Stromal cell of bone marrow (primary cell): ENCODE results near the gene POT1.
A peak's percentile ranks its signal among the peaks of the same experiment; 100 is the strongest.

Experiments used
- DNase-seq: peaks from one replicate; pipeline ENCODE4 v3.0.0-alpha.2; 2012; ENCODE audit warnings: low read depth

POT1 gene

DNA sequence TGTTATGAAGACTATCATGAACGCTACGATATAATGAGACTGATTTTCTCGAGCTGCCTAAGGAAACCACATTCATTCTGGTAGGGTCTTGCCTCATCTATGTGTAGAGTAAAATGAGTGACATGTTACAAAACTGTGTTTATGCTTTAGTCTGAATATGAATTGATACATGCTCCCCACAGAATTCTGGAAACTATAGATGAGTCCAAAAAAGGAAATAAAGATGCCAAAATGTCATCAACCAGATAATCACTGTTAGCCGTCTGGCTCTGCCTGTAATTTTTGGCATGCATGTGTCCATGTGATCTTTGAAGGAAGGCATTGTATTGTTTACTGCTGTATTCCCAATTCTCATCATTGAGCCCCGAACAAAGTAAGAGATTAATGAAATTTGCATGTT is 121.4 kb downstream of the POT1 start:
- DNase-seq = no peak

DNA sequence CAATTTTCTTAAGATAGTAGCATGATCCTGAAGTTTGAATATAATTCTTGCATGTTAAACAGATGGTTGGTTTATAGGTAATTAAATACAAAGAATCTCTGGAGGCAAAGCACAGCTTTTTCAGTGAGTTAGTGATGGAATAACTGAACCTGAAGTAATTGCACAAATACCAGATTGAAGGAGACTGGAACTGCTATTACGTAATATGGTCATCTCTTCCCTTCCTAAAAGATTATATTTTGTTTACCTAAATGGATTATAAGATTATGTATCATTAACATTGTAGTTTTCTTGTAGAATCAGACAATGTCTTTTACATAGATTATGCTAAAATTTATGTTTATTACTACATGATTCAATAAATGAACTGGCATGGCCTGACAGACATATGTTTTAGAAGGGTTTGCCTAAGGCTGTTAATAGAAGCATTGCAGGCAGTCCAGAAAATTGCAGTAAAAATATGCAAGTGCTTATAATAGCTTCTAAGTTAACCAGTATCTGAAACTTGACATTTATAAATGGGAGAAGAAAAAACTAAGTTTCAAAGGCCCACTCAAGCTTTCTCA is 128.2 kb downstream of the POT1 start:
- DNase-seq = no peak

DNA sequence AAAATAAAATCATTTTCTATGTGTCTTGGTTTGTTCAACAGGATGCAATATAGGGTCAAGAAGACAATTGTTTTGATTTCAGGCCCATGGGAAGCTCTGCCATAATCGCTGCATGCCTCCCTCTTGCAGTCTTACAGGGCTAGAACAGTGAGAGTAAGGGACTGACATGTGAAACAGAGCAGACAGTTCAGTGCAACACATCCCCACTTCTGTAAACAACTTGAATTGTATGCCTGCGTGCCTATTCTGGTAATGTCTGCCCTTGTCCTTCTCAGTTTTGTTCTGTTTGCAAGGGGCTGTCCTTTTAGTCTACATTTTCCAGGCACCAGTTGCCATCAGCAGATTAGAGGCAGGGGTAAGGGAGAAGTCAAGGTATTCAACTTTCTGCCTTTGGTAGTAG is 129.2 kb downstream of the POT1 start:
- DNase-seq = no peak

DNA sequence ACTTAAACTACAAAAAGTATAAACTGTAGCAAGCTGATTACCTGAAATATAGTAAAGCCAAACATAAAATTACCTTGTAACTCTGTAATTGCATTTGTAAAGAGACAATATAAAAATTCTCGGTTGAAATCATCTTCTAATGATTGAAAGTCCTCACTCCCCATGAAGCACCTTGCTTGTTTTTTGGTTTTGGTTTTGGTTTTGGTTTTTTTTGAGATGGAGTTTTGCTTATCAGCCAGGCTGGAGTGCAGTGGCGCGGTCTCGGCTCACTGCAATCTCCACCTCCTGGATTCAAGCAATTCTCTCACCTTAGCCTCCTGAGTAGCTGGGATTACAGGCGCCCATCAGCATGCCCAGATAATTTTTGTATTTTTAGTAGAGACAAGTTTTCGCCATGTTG is 130.2 kb downstream of the POT1 start:
- DNase-seq = no peak

DNA sequence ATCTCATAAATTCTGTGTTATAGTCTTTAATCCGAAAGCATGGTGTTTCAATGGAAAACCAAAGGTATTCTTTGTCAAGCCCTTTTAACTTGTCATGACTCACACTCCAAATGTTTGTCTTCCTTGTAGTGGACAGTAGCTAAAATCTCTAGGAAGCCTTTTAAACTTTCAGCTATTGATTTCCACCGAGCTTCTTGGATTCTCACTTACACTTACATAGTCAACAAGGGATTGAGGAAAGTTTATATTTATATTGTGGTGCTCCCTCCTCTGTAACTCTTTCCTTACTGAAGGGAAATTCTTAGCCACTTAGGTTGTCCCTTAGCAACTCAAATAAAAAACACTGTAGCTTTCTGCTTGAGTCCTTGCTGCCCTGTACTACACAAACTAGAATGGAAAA is 132.9 kb downstream of the POT1 start:
- no peak for DNase-seq

DNA sequence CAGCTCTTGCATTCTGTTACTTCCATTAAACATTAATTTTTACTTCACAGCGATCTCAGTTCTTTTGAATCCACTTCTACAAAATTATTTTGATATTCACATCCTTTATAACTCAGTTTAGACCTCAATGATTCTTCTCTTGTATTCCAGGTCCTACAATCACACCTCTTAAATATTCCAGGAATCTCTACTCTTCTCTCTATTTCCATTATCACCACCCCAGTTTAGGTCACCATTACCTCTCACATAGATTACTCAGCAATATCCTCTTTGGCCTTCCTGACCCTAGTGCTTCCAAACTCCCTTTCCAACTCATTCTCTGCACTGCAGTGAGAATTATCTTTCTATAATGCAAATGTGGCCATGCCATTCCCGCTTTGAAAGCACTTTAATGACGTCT is 136.9 kb downstream of the POT1 start:
- DNase-seq = no peak

DNA sequence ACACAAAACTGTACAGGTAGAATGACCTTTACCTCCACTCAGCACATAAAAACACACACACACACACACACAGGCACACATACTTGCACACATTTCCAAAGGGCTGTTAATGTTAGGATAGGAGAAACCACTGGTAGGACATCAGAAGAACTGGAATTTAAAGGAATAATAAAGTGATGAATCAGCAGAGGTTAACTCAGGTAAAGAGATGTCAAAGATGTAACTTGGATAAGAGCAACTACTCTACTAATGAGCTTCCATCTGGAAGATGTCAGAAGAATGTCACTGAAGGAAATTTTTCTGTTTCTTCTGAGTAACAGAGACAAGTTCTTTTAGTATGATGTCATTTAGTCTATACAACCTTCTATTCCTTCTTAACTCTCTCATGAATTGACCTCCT is 137.6 kb downstream of the POT1 start:
- DNase-seq = no peak

DNA sequence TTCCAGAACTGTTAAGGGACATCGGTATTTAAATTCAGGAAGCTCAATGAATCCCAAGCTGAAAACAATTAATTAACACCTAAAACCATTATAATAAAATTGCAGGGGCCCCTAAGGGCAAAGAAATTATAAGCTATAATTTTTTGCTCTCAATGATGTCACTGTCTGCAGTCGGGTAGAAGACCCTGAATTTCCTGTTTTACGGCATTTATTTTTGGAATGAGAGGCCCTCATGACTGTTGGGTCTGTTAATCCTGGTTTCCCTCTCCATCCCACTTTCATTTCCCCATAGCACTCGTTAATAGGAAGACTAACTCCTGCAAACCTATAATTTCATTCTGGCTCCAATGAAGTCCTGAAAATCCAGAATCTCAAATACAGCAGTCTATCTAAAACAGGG is 138.2 kb downstream of the POT1 start:
- DNase-seq = no peak

DNA sequence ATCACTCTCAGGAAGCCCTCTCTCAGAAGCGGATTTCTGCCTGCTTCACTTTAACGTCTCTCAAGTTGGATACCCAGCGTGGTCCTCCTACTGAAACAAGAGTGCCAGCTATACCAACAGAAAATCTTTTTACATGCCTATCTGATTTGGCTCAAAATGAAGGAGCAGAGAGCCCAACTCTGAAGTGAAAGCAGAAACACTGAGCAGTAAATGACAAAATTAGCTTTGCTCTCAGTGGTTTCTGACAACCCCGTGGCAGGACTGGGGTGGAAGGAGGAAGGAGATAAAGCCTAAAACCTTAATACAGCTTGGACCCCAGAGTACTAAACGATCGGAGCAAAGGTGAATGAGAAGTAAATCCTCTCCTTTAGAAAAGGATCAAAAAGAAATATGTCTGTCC is 139.0 kb downstream of the POT1 start:
- DNase-seq = no peak

DNA sequence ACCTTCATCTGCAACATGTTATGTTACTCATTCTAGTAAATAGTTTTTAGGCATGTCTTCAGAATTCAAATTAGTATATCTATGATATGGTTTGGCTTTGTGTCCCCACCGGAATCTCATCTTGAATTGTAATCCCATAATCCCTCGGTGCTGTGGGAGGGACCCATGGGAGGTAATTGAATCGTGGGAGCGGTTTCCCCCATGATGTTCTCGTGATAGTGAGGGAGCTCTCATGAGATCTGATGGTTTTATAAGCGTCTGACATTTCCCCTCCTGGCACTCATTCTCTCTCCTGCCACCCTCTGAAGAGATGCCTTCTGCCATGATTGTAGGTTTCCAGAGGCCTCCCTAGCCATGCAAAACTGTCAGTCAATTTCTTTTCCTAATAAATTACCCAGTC is 143.6 kb downstream of the POT1 start:
- DNase-seq = no peak

DNA sequence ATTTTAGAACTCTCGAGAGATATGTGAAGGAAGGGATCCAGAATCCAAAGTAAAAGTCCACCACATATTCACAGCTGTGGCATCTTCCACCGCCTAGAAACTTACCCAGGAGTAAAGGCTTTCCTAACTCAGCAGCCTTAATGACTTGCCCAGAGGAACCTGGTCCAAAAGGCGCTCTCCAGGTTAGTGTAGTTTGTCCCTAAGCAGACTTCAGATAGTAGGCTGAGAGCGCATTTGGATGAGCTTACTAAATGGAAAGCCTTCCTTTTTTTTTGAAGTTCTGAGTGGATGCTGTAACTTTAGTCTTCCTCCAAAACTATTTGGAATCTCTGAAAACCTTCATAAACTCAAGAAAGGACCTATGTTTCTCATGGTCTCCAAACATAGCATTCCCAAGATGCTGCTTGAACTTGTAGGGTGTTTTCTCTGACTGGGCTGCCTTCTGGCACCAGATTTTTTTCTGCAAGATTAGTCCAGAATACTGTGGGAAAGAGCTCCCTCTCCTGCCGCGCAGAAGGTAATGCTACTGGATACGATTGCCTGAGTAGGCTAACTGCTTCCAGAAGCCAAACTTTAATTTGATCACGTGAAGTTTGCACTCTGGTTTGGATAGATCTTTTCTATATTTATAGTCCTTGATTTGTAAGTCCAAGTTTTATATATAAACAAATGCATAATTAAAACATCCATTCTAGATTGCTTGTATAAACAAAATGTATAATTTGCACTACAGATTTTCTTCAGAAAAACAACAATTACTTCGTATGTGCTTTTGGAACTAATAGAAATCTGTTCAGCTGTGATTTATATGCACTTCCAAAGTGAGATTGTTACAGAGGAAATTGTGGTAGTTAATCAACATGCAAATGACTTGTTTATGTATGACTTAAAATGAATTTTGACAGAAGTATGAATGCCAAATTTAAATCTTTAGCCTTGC is 144.5 kb downstream of the POT1 start:
- DNase-seq = peak; percentile 34

DNA sequence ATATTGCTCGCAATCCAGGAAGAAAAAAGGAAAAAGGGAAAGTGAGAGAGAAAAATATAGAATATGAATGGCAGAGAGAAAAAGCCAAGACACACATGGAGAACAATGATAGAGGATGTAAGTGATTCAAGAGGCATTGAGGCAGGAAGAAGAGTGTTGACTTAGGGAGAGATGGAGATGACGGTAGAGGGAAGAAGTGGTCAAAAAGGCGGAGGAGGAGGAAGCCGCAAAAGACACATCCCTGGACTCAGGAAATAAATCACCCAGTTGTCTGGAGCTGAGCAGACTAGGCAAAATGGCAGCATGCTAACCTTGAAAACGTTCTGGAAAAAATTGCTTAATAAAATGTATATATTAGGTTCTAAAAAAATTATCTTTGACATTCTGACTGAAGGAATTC is 146.4 kb downstream of the POT1 start:
- DNase-seq = no peak

DNA sequence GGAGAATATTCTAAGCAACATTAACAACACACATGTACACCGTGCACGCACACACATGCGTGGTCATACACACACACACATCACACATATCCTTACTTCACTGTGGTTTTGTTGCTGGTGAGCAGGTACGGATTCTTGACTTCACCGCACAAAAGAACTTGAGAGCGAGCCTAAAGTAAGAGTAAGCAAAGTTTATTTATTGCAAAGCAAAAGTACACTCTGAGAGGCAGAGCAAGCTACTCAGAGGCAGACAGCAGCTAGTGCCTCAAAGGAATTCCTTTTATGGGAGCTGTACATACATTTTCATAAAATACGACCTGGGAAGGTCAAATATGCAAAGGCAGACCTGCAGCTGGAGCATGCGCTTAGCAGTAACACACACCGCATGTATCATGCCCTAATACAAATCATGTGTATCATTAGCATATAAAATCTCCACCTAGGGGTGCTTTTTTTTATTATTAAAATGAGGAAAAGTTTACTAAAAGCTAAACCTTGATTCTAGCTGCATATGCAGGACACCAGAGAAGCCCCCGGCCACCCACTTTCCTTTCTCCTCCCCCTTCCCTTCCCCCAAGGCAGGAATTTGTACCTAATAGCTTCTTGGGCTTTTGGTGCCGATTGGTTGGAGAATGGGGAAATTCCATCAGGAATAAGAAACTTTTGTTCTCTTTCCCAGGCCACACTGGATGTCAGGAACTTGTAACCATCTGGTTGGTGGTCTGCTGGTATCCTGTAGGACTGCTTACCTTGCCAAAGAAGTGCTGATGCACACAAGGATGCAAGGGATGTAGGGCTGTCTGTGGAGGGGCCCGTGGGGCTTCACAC is 147.5 kb downstream of the POT1 start:
- no peak for DNase-seq

DNA sequence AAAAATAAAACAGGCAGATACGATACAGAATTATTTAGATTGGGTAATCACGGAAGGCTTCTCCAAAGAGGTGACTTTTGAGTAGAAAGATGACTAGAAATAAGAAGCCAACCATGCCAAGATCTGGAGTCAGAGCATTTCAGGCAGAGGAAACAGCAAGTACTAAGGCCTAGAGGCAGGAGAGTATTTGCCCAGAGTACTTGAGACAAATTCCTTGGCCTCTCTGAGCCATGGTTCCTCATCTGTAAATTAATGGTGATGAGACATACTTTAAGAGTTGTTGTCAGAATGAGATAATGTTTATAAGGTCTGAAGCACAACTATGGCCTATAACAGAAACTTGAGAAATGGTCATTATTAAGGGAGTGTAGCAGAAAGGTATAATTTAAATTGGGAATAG is 148.2 kb downstream of the POT1 start:
- DNase-seq = no peak

DNA sequence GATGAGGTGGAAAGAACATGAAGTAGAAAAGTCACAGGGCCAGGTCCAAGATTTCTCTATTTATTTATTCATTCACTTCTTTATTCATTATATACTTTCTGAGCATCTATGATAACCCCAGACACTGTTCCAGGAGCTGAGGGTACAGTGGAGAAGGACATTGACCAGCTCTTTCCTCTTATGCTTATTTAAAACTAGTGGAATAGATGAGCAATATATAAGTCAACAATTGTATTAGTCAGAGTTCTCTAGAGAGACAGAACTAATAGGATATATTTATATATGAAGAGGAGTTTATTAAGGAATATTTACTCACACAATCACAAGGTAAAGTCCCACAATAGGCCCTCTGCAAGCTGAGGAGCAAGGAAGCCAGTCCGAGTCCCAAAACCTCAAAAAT is 149.0 kb downstream of the POT1 start:
- DNase-seq = no peak

DNA sequence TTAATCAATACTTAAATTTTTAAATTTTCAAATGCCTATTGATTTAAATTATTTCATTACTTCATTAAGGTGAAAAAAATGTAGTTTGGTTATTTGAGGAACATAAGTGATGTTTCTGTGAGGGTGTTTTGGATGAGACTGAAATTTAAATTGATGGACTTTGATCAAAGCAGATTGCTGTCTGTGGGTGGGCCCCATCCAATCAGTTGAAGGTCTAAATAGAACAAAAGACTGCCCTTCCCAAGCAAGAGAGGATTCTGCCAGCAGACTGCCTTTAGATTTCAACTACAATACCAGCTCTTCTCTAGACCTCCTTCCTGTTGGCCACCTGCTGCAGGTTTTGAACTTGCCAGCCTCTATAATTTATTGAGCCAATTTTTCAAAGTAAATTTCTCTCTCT is 149.6 kb downstream of the POT1 start:
- no peak for DNase-seq

DNA sequence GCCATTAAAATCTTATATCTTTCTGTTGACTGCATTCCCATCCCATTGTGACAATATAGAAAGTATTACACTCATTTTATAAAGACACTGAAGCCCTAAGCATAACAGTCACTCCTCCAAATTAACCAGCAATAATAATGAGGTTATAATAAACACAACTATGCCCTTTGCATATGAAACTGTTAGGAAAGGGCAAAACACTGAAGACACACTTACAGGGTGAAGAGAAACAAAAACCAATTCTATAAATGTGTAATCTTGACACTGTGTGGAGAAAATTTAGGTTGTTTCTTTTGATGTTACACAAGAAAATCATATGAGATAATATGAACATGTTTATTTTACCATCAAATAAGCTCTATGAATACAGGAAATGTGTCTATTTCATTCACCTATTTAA is 150.0 kb downstream of the POT1 start:
- DNase-seq = no peak

DNA sequence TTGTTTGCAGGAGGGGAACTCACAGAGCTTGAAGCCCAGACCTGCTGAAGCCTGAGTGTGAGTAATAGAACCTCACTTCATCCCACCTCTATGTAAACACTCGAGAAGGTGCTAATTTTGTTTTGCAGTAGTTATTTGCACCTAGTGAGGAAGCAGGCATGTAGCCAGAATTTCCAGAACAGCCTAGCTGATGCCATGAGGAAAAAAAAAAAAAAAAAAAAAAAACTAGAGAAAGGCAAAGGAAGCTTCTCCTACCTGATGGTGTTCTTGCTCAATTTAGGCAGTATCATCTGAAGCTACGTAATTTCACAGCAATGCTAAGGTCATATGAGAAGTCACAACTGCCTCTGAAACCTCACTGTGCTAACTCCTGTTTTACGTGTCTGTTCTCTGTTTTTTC is 150.4 kb downstream of the POT1 start:
- no peak for DNase-seq

DNA sequence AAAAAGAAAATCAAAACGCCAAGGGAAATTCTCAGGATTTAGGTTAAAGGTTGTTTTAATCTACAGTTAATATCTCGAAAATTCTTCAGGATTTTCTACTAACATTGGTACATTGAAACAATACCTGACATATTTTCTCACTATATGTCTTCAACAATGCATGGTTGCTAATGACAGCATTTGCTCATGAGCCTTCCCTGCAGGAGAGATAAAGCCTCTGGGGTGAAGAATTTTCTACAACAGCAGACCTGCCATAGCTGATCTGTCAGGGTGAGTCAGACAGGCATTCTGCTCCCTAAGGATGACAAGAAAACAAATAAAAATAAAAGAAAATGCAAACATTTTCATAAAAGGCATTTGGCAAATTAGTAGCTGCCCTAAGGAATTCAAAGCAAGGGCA is 152.4 kb downstream of the POT1 start:
- DNase-seq = no peak

DNA sequence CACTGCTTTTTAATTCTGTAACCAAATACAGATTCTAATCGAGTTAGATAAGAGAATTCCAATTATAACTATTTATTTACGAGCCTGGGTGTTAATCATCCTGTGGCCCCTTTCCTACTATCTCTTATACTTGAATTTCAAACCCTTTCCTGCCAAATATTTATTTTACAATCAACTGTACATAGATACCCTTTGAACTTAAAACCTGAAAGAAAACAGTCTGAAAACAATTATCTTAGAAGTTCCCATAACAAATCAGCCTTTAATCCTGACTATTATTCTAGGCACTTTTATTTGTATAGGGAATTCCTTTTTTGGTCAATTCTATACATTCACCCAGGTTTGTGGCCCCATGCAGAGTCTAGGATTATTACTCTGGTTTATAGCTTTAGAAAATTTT is 153.5 kb downstream of the POT1 start:
- DNase-seq = no peak

DNA sequence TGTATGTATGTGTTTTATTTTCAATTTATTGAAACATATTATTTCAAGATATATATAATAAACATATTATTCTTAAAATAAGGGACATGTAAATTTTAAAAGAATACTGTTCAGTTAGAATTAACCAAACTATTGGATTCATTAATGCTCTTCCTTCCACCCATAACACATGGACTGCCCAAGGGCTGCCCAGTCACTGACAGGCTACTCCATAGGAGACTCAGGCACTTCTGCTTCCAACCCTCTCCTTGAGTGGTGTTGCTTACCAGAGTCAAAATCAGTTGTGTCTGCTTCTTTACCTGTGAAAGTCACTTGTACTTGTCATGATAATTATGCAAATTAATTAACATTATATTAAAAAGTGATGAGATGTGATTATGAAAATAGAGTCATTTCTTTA is 154.2 kb downstream of the POT1 start:
- DNase-seq = no peak

DNA sequence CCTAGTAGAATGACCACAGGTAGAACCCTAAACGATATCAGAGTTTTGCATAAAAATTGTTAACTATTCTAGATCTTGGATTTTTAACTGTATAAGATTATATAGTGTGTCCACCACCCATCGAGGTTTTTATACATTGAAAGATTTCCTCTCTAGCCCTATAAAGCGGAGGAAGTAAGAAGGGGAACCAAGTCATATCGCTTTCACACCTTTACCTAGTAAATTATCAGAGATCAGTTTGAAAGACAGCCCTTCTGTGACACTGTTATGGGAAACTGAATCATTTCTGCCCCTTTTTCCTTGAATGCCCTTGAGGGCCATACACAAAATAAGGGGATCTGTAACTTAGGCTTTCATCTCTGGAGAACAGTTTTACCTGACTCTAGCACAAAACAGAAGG is 155.7 kb downstream of the POT1 start:
- no peak for DNase-seq

DNA sequence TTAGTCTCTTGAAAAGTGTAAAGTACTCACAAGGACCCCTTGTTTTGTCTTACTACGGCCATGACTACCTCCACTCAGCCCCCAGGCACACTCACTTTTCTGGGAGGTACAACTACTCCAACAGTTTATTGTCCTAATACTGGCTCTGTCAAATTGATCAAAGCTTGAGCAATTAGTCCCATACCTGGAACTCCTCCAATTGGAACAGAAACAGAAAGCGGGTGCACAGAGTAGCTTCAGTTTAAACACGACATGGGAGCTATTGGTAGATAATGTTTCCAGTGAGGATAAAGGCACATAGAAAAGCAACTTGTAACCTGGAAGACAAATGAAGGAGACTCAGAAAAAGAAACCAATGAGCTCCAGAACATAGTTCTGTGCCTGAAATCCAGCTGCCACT is 156.3 kb downstream of the POT1 start:
- DNase-seq = no peak
